GM12875 (cell line): Measurements from ENCODE around the gene ITIH3.

Source experiments
- H3K4me3 ChIP-seq: one replicate; pipeline ENCODE4 v1.5.1; 2011; ENCODE audit warnings: low read depth, low read length, control low read depth
- CTCF ChIP-seq: IDR thresholded peaks from 2 replicates; pipeline ENCODE4 v1.5.1; 2011; ENCODE audit warnings: low read depth, mild to moderate bottlenecking, control low read depth, inconsistent platforms, low read length, moderate library complexity, borderline replicate concordance; ENCODE audit not compliant: insufficient read depth

ITIH3 gene

GRCh38 chr3:52777127-52777958 lies 17.3 kb upstream of the ITIH3 start, which contains the start of gene ITIH1:
TSS of gene ITIH1 (plus strand) at chr3:52777599. CDS start at chr3:52777616, 17 bp downstream.
- H3K4me3 ChIP-seq = no peak within 1 kb of the TSS
- TF ChIP-seq CTCF = no peak

DNA sequence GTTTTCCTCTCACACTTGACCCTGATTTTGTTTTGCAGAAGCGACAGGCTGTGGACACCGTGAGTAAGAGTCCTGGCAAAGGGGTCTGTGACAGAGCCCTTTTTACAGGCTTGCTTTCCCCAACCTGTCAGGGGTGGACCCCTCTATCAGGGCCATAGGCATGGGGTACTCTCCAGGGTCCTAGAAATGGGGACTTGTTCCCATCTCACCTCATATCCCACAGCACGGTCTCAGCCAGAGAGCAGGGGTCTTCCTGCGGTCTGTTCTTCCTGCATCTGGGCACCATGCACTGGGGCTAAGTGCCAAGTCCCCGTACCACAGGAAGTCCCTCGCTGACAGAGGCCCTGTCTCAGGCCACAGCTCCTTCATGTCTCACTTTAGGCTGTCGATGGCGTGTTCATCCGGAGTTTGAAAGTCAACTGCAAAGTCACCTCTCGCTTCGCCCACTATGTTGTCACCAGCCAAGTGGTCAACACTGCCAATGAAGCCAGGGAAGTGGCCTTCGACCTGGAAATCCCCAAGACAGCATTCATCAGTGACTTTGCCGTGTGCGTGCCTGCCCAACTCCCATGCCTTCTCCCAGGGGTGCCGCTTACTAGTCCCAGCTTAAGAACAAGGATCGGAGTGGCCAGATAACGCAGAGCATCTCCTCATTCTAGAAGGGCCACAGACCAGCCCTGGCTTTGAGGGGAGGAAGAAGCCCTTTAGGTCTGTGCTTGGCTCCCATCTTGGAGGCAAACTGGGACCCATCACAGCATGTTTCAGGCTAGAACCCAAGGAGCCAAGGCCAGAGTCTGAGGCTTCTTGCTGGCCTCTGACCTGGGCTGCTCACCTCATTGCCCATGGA lies 16.4 kb upstream of the ITIH3 start:
- H3K4me3 ChIP-seq = no peak overlapping the region
- no peak for TF ChIP-seq CTCF

GRCh38 chr3:52779011-52779836 lies 15.4 kb upstream of the ITIH3 start:
- no peak overlapping the region for H3K4me3 ChIP-seq
- TF ChIP-seq CTCF = no peak

DNA sequence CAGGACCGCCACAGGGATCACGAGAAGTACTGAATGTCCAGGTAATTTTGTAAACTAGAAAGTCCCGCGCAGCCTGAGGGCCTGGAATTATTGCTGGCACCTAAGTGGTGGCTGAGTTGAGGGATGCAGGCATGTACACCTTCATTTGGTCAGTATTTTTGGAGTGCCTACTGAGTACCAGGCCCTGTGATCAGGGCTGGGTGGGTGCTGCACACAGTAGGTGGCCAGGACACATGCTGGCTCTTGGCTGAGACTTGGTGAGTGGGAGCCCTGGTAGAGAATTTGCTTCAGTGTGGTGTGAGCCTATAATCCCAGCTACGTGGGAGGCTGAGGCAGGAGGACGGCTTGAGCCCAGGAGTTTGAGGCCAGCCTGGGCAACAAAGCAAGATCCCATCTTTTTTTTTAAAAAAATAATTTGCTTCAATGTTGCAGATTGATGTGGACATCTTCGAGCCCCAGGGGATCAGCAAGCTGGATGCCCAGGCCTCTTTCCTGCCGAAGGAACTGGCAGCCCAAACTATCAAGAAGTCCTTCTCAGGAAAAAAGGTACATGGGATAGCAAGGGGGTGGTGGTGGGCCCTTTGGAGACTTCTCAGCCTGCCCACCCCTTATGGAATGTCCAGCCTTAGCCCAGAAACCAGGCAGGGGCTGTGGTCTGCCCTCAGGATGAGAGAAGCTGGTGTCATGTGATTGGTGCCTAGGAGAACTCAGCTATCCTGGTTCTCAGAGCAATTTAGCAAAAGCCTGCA lies 14.6 kb upstream of the ITIH3 start:
- no peak for TF ChIP-seq CTCF
- no peak overlapping the region for H3K4me3 ChIP-seq

- TF ChIP-seq CTCF = no peak
- H3K4me3 ChIP-seq = no peak overlapping the region
These were observed 12.9 kb upstream of the ITIH3 start for GRCh38 chr3:52781741-52782140.

DNA sequence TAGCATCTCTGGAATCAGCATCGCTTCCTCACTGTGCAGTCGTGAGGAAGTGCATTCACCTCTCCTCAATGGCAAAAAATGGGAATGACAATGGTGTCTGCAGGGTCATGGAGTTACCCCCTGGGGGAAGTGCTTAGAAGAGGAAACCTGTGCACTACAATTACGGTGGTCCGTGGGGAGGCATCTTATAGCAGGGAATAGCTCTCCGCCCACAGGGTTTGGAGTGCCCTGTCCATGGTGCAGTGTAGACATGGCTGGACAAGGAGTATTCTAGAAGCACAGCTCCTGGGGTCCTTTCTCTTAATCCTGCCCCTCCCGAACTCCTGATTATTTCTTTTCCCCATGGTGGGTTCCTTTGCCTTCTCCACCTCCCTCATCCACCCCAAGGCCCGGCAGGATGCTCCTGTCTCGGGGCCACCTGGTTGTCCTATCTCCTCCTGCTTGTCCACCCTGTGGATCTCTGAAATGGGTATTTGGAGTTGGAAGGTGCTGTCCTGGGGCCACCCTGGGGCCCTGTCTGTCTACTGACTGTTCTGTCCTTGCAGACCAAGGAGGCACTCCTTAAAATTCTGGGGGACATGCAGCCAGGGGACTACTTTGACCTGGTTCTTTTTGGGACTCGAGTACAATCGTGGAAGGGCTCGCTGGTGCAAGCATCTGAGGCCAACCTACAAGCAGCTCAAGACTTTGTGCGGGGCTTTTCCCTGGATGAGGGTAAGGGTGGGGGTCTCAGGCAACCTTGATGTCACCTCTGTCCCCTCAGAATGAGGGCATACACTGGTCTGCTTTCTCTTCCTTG lies 12.0 kb upstream of the ITIH3 start:
- no peak for TF ChIP-seq CTCF
- H3K4me3 ChIP-seq = no peak overlapping the region
